Fibroblast of the conjunctiva (primary cell): ENCODE data around the gene NODAL.

Experiments
- DNase-seq: peaks from one replicate; pipeline ENCODE4 v3.0.0-alpha.2; 2010; ENCODE audit warnings: low read depth

The NODAL gene

DNA sequence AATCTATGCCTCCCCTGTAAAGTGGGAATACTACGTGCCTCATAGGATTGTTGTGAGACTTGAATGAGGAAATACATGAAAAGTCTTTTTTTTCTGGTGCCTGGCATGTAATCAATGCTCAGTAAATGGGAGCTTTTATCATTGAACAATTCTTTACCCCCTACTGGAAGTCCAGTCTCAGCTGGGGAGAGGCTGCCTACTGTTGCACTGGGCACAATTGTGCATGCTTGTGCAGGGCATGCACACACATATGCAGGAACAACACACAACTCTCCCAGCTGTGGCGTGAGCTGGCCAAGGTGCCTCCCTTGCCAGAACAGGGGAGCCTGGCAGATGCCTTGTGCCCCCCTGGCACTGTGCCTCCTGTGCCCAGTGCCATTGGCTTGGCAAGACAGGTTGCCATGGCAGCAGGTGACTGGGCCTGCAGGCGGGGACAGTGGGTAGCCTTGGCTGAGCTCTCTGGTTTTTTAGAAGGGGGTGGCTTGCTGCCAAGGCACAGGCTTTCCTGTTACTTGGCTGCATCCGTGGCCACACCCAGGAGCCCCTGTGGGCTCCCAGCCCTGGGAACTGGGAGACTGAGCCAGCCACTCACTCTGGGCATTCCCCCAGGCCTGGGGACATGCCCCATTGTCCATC, 21.0 kb upstream of the NODAL start:
- no peak for DNase-seq

DNA sequence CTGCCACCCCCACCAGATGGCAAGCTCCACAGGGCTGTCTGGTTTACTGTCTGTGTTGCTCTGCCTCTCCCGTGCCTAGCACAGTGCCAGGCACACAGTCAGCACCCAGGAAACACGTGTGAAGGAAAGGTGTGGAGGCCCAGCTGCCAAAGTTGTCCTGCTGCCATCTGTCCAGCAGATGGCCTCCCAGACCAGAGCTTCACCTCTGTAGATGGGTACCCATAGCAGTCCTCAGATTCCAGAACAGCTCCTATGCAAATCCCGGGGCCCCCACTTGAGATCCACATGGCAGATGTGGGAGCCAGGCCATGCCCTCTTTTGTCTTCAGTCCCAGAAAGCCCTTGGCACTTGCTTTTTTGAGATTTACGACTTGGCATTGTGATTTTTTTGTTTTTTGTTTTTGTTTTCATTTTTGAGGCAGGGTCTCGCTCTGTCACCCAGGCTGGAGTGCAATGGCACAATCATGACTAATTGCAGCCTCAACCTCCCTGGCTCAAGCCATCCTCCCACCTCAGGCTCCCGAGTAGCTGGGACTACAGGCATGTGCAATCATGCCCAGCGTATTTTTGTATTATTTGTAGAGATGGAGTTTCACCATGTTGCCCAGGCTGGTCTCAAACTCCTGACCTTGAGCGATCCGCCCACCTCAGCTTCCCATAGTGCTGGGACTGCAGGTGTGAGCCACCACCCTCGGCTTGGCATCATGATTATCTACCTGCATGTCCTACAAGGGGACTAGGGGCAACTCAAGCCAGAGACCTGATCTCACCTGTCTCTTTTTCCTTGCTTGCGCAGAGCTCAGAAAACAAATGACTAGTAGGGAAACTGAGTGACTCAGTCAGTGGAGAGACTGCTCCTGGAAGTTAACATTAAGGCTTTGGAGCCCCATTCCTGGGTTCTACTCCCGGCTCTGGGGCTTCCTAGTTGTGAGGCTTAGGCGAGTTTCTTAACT, 20.2 kb upstream of the NODAL start:
- DNase-seq, result peak; percentile 26

DNA sequence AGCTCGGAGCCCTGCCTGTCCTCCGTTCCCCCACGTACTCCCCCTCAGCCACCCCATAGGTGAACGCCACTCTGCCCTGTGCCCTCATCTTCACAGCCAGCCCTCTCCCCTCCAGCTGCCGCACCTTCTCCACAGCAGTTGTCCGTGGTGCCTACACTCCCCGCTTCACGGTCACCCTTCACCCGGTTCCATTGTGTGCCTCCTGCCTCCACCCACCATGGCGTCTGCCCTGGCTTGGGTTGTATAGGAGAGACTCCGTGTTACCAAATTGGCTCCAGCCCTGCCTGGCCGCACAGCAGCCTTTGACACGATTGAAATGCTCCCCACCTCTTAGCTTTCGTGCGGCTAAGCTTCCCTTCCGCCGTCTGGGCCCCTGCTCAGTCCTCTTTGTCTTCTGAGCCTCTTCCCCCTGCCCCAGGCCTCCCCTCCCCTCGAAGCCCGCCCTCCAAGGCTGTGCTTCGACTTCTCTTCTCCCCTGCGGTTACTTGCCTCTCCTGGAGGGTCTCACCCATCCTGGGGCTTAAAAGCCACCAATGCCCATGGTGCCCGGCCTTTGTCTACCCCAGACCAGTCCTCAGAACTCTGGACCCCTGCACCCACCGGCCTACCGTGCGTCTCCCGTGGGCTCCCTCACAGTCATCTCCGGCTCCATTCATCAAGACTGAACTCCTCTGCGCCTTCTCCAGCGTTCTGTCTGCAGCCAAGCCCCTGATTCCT, 18.5 kb upstream of the NODAL start:
- DNase-seq, result no peak

DNA sequence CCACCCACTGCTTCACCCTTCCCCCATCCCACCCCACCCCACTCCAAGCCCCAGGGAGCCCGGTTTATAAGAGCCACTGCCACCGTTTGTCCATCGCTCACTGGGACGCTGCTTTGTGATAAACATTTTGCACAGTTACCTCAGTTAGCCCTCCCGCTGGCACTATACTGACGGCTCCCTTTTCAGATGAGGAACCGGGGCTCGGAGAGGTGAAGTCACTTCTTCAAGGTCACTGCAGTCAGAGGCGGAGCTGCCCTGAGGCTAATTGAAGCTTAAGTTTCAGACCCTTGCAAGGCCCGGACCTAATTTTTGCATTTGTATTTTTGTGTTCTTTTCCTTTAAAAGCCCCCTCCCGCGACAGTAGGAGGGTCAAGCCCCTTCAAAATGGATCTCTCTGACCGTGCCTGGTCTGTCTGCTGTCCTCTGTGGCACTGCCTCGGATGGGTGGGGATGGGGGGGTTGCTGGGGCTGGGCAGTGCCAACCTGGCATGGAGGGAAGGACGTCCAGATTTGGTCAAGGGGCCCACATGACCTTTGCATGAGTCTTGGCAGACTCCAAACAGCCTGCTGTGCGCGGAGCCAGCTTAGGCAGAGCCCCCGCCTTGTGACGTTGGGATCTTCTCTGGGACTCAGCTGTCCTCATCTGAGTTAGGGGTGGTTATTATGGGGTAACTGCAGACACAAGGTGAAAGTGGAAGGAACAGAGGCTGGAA, 17.7 kb upstream of the NODAL start:
- no peak for DNase-seq

DNA sequence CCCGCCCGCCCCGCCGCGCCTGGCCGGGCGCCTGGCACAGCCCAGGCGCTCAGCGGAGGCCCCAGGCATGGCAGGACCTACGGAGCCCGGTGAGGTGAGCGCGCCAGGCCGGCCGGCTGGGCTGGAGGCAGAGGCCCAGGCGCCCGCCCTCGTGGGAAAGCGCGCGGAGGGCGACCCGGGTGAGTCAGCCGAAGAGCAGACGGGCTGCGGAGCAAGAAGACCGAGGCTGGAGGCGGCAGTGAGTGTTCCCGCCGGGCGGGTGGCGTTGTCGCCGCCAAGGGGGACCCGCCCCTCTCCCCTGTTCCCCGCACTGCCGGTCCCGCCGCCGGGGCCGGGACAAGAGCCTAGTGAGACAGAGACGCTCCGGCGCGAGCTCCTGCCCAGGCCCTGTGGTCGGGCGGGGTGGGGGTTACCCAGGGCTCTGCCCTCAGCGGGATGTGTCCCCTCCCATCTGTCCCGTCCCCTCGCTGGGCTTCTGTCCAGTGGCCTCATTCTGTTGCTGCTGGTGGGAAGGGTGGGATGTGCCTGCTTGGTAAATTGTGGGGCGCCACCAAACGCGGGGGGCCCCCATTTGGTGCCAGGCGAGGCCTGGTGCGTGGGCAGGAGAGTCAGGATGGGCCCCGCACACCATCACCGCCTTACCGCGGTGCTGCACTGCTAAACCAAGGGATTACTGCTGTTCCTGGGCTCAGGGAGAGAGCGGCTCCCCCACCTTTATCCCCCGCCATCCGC, 17.0 kb upstream of the NODAL start:
- no peak for DNase-seq

DNA sequence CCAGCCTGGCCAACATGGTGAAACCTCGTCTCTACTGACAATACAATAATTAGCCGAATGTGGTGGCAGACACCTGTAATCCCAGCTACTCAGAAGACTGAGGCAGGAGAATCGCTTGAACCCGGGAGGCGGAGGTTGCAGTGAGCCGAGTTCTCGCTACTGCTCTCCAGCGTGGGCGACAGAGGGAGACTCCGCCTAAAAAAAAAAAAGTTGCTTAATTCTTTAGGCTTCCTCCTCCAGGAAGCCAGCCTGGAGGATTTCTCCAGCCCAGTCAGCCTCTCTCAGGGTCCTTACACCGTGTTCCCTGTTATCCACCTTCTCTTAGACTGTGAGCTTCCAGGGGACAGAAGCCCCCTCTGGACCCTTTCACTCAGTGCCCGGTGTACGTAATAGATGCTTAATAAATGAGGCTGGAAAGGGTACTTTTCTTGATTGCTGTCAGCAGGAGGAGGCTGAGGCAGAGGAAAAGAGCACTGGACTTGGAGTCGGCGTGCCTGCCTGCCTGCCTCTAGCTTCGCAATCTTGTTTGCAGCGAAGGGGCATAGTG, 16.4 kb upstream of the NODAL start:
- no peak for DNase-seq

DNA sequence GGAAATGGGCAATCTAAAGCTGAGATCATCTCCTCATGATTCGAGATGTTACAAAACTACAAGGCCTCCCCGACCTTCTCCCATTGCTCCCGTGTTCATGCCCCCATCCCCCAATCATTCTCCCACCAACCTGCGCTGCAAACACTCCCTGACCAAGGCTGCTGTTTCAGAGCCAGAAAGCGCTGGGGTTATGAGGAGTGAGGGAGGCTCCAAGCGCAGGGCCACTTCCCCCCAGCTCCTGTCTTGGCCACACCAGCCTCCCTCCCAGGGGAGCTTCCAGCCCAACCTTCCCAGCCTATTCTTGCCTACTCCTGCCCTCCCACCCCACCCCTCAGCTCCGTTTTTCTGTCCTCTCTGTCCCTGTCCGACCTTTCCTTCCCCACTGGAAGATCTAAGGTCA, 14.7 kb upstream of the NODAL start:
- no peak for DNase-seq

DNA sequence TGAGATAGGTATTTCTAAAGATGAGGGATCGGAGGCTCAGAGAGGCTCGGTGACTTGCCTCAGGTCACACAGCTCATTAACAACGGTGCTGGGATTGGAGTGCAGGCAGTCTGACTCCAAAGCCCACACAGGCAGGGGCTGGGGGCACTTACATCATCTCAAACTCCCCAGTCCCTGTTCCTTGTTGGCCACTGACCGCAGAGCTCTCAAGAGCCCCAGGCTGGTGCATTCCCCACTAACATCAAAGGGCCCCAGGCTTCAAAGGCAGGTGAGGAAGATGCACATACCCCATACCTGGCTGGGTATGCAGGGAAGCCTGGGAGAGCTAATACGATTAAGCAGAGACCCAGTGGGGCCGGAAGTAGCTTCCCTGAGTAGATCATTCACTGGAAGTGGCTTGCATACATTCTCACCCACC, 13.7 kb upstream of the NODAL start:
- DNase-seq, result no peak

DNA sequence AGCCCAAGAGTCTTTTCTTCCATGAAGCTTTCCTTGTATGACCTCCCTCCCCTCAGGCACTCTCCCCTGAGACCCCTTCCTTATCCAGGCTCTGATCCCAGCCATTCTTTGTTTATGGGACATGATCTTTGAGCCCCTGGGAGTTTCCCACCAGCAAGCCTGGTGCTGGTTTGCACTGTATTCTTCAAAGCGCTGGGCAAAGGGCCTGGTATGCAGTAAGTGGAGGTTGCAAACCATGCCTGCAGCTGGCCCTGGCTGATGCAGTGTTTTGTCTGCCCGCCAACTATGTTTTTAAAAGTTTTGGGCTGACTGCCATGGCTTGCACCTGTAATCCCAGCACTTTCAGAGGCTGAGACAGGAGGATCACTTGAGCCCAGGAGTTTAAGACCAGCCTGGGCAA, 6.8 kb upstream of the NODAL start:
- DNase-seq, result no peak

DNA sequence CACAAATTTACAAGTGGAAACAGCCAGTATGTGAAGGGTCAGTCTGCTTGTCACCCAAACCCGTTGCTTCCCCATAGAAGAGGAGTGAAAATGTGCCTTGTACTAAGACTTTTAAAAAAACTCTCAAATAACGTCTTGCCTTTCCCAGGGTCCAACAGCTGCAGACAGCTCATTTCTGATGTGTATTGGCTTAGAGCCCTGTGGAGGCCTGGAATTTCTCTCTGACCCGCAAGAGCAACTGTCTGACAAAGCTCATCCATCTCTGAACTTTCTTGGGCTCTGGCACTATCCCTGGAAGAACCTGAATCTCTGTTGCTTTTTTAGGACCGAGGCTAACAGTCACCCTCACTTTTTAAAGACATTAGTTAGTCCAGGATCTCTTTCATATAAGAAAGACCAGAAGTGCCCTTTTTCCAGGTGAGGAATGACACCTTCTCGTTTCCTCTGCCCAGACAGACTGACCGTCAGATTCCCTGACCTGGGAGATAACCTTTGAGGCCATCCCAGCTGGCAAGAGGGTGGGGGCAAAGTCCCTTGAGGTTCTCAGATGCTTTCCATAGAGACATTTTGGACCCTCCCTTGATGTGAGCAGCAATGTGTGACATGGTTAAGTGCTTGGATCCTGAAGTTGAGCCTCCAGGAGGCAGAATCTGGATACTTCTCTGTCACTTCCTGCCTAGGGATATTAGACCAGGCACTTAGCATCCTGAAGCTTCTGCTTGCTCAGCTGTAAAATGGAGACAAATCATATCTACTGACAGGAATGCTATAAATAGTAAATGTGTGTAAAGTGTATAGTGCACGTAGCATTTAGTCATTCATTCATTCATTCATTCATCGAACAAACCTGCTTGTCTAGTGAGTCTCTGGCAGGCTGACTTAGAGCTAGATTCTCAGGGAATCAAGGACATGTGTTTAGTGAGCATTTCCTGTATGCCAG, 4.5 kb upstream of the NODAL start:
- DNase-seq, result no peak

DNA sequence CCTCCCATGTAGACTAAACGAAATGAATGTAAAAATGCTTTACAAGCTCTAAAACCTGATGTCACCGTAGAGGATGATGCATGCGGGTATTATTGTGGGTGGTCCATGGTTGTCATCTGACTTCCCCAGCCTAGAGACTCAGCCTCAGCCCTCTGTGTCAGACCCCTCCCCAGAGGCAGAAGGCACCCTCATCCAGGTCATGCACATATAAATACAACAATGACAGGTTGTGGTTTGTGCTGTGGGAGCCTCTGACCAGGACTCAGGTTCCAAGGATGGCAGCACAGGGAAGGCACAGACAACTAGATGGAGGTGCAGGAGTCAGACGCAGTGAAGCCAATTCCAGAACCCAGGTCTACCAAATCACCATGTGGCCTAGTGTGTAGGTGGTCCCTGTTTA, 3.3 kb upstream of the NODAL start:
- no peak for DNase-seq

DNA sequence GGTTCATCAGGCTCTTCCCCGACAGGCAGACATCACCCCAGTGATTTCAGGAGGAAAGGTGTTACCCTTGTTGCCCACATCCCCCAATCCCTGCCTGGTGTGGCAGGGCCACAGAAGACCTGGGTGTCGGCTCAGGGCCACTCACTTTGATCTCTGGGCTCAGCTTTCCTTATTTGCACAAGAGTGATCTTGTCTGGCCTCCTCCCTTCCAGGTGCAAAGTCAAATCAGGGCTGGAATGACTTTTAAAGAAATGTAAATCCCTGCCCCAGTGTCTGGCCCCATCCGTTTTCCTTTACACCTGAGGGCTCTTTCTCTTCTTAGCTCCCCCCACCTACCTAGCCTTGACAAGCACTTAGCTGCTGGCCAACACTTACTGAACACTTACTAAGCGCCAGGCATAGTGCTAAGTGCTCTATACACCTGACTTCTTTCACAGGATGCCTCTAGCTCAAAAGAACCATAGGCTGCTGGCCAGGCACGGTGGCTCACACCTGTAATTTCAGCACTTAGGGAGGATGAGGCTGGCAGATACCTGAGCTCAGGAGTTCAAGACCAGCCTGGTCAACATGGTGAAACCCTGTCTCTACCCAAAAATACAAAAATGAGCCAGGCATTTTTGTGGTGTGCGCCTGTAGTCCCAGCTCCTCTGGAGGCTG, 979 bp upstream of the NODAL start:
- no peak for DNase-seq

DNA sequence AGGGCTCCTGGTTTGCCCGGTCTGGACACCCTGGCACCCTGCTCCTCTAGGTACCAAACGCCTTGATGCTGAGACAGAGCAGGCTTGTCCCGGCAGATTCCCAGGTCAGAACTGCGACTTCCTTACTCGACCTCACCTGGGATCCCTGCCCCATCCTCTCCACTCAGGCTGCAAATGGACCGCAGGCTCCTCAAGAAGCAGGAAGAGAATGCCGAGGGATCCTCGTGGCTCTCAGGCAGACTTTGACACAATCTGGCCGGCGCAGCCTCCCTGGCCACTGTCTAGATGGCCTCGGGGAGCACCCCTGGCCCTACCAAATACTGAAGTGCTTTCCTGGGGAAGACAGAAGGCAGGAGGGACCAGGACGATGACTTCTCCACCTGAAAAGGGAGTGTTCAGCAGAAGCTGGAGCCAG, 421 bp upstream of the NODAL start:
- no peak for DNase-seq

DNA sequence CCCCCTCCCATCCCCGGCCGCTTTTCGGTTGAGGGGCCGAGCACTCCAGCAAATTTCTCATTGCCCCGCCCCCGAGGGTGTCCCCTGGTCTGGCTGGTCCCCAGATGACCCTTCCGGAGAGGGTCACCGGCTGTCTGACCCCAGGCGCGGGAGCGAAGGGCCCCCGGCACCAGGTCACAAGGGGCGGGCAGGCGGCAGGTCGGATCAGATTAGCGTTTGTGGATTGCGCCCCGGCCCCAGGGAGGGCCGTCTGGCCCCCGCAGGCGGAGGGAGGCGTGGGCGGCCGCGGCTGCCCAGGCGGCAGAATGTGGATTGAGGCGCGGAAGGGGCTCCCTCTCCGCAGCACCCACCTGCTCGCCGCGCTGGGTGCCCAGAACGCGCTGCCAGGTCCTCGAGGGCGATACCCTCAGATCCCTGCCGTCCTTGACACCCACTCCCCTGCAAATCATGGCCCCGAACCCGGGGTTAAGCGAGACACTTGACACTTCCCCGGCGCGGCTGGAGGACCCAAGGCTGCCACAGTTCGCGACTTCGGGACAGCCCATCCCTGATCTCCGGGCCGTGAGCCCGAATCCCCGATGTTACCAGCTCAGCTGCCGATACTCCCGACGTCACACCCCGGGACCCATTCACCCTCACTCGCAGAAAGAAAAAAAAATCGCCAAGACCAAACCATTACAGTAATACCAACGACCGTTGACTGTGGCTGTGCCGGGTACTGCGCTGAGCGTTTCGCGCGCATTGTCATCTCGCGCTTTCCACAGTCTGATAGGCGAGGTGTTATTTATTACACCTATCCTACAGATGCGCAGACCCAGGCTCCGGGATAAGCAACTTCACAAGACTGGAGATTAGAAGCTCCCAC, 953 bp downstream of the NODAL start:
- no peak for DNase-seq

DNA sequence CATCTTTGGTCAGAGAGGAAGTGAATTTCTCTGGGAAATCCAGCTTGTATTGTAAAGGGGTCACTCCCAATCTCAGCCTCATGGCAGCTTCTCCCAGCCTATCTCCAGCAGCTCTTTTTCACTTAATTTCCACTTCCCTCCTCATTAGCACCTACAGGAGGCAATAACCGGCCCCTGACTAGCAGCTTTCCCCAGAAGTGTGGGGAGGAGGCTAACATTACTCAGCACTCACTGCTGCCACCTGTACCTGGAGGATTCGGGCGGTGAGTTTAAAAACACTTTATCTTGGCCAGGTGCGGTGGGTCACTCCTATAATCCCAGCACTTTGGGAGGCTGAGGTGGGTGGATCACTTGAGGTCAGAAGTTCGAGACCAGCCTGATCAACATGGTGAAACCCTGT, 3.8 kb downstream of the NODAL start:
- DNase-seq, result no peak

DNA sequence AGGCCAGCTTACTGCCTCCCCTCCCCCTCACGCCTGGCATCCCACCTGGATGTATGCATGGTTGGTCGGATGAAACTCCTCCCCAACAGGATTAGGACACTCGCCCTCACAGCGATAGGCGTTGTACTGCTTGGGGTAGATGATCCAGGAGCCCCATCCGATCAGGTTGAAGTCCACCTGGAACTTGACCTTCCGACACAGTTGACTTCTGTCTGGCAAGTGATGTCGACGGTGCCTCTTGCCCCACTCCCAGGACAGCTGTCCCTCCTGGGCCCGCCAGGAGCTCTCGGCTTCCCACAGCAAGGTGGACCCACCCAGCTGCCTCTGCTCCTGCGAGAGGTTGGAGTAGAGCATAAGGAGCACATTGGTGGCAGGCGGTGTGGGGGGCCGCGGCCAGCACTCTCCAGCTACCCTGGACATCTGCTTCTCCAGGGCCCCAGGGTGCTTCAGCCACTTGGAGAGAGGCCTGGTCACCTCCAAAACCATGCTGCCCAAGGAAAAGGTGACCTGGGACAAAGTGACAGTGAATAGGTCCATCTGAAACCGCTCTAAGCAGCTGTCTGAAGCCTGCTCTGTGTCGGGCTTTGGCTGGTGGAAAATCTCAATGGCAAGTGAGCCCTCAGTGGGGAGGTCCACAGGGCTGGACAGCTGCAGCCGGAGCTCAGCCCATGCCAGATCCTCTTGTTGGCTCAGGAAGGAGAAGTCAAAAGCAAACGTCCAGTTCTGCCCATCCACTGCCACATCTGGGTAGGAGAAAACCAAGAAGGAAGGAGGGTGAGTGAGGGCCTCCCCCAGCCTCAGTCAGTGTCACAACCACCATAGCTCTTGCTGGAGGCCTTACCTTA, 6.0 kb downstream of the NODAL start:
- DNase-seq, result no peak

DNA sequence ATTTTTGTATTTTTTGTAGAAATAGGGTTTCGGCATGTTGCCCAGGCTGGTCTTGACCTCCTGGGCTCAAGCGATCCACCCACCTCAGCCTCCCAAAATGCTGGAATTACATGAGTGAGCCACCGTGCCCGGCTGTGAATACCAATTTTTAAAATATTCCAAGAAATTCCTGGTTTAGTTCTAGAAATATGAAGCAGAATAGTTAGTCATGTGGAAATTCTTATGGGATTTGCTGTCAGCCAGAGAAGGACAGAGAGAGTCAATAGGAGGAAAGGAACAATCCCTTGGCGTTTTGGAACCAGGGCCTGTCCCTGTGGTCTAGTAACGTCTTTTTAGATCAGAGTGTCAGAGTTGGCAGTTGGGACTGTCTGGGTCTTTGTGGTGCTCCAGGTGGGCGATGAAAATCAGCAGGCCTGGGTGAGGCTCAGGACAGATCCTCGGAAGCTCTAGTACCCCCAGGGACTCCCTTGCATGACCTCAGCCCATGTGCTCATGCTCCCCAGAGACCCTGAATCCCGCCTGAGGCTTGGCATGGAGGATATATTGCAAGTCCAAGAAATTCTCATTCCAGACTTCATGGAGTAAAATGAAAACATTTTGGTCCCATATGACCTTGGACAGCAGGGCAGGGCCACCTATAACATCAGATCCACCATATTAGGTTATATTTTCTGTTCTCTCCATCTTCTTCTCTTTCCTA, 7.8 kb downstream of the NODAL start:
- no peak for DNase-seq
